ENCODE results near the gene GPR35. TPM values are rescaled to one million over a fixed set of nuclear protein-coding genes. Genes with fewer than 3 reads are reported as not detected.

Gene GPR35
- total and polyA plus RNA-seq, 10 of the 15 experiments (the other 5 are each of a cell fraction or from before 2014, with no cell fraction given): 0.14 to 1.6 (median 0.75) TPM; not detected in 3

GRCh38 chr2:240578488-240578887 is 46.8 kb upstream of the GPR35 start:
- no peak overlapping the region for H3K4me3 ChIP-seq
- no TSS peak for BruUV-seq (replicated peaks)
- ATAC-seq (no peak), FAIRE-seq (no peak), DNase-seq (ENCODE audit: low read depth, low spot score) (no peak)
- no peak overlapping the region for H3K4me2 ChIP-seq (ENCODE audit: control insufficient read depth, insufficient read depth)
- ChIA-PET CTCF (interaction anchor here (2.3 to 11.9 kb wide), 2 partner anchors 9 to 15 kb away, joined by 16 to 196 read pairs; partner anchors contain the start of genes DUSP28 and RNPEPL1), POLR2A (interaction anchor here (1.3 kb wide), 1 partner anchor 12 kb away, joined by 4 read pairs; no protein-coding TSS in a partner anchor), SMC1A (ENCODE audit: uncharacterized antibody, unreplicated experiment) (no interaction called here), RAD21 (ENCODE audit: unreplicated experiment) (no interaction called here)
- peaks cover 10% of the 10 kb centered on the region for H3K79me2 ChIP-seq (ENCODE audit: control insufficient read depth, insufficient read depth, low read length)
- no peaks in the 10 kb centered on the region for H3K27me3 ChIP-seq (replicated peaks in 1 of 2; ENCODE audit: control insufficient read depth in 2 of 2, insufficient read depth in 2 of 2, low read length in 1 of 2)
- no peaks in the 10 kb centered on the region; the same call in 1 of the 2 replicates for H4K20me1 ChIP-seq (ENCODE audit: control insufficient read depth, insufficient read depth)
- H3K9ac ChIP-seq (ENCODE audit: control insufficient read depth, insufficient read depth, low read length): no peak overlapping the region
- peaks cover 31% of the 10 kb centered on the region for H3K4me1 ChIP-seq (ENCODE audit: control insufficient read depth, insufficient read depth, low read length)
- peaks cover 0 to 7% of the 10 kb centered on the region in 2 experiments; a peak in 3 of 4 replicates for H3K36me3 ChIP-seq (ENCODE audit: control insufficient read depth in 2 of 2, insufficient read depth in 2 of 2, low read length in 1 of 2)
- H2AFZ ChIP-seq (ENCODE audit: control insufficient read depth, low read depth, low read length): no peak overlapping the region
- in situ Hi-C loops (cut with MboI): no loop called here
- WGBS (ENCODE audit: insufficient coverage, insufficient replicate concordance, low lambda C conversion rate, missing lambda C conversion rate): 84% methylated on average over 8 of the region's 8 CpGs
- H3K9me3 ChIP-seq (replicated peaks; ENCODE audit: control insufficient read depth, insufficient read depth, low read length): no peaks in the 10 kb centered on the region; the same call in 2 of the 3 replicates
- H3K27ac ChIP-seq (ENCODE audit: control insufficient read depth, insufficient read depth): no peak overlapping the region
- intact Hi-C loops (cut with micrococcal nuclease; ENCODE audit: unreplicated experiment): no loop called here
- TF ChIP-seq BRCA1 (IDR thresholded peaks at IDR 0.05; ENCODE audit: low read depth, low read length): no peak
- TF ChIP-seq MLLT1 (IDR thresholded peaks at IDR 0.05): no peak
- TF ChIP-seq JUND (IDR thresholded peaks at IDR 0.05; ENCODE audit: low read depth, low read length): no peak
- no peak for TF ChIP-seq KDM1A (IDR thresholded peaks at IDR 0.05; ENCODE audit: borderline replicate concordance)
- TF ChIP-seq, protein P1, sequence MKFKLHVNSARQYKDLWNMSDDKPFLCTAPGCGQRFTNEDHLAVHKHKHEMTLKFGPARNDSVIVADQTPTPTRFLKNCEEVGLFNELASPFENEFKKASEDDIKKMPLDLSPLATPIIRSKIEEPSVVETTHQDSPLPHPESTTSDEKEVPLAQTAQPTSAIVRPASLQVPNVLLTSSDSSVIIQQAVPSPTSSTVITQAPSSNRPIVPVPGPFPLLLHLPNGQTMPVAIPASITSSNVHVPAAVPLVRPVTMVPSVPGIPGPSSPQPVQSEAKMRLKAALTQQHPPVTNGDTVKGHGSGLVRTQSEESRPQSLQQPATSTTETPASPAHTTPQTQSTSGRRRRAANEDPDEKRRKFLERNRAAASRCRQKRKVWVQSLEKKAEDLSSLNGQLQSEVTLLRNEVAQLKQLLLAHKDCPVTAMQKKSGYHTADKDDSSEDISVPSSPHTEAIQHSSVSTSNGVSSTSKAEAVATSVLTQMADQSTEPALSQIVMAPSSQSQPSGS (IDR thresholded peaks at IDR 0.05; ENCODE audit: low read length): no peak
- TF ChIP-seq SKIL (IDR thresholded peaks at IDR 0.05; ENCODE audit: low read depth, poor library complexity, severe bottlenecking): no peak
- no peak for TF ChIP-seq BHLHE40 (IDR thresholded peaks at IDR 0.05; ENCODE audit: borderline replicate concordance in 1 of 2, low read depth in 2 of 2, low read length in 1 of 2)
- TF ChIP-seq, protein P2, sequence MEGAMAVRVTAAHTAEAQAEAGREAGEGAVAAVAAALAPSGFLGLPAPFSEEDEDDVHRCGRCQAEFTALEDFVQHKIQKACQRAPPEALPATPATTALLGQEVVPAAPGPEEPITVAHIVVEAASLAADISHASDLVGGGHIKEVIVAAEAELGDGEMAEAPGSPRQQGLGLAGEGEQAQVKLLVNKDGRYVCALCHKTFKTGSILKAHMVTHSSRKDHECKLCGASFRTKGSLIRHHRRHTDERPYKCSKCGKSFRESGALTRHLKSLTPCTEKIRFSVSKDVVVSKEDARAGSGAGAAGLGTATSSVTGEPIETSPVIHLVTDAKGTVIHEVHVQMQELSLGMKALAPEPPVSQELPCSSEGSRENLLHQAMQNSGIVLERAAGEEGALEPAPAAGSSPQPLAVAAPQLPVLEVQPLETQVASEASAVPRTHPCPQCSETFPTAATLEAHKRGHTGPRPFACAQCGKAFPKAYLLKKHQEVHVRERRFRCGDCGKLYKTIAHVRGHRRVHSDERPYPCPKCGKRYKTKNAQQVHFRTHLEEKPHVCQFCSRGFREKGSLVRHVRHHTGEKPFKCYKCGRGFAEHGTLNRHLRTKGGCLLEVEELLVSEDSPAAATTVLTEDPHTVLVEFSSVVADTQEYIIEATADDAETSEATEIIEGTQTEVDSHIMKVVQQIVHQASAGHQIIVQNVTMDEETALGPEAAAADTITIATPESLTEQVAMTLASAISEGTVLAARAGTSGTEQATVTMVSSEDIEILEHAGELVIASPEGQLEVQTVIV (IDR thresholded peaks at IDR 0.05; ENCODE audit: borderline replicate concordance, partially characterized antibody): no peak
- TF ChIP-seq MEF2A (IDR thresholded peaks at IDR 0.05; ENCODE audit: insufficient read depth, low read depth, low read length): no peak
- no peak for TF ChIP-seq NR2C1 (IDR thresholded peaks at IDR 0.05)
- TF ChIP-seq GABPA (IDR thresholded peaks at IDR 0.05; ENCODE audit: low read depth): no peak
- TF ChIP-seq ZNF687 (IDR thresholded peaks at IDR 0.05): no peak

Data from GM12878 (cell line).